ENCODE results near the gene CPNE1. TPM values are rescaled to one million over a fixed set of nuclear protein-coding genes. Genes with fewer than 3 reads are reported as not detected.
"Not testable (repeated sequence)": the region's sequence is repeated elsewhere in the genome, so short reads cannot be mapped to it uniquely, and the experiment has no call there.

The CPNE1 gene
- total and polyA plus RNA-seq, 11 donors = 25.7 to 75.6 (median 56.0) TPM

DNA sequence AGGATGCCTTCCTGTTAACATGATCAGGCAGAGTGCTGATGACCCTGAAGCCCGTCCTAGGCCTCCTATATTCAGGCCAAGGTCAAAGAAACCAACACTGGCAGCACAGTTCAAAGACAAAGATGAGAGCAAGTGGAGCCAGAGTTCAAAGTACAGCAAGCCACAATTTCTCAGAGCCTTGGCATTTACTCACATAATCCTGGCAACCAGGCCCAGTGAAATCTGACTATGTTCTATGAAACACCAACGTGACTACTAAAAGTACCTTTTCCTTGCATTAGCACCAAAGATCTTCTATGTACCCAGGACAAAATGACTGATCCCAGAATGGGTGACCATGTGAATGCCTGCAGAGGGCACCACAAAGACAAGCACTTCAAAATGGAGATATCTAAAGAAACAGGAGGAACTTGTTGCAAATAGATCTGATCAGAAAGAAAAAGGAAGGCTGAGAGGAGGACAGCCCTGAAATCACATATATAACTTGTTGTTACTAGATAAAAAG is 30.6 kb upstream of the CPNE1 start:
- intact Hi-C loops (cut with DNase I) = loop anchor here in 3 of 10 donors (5.0 to 10.0 kb wide), 5 partner anchors 47 to 233 kb away; partner anchors contain the start of gene RBM39 (in 1 of the 3)
- TF ChIP-seq, protein P1, sequence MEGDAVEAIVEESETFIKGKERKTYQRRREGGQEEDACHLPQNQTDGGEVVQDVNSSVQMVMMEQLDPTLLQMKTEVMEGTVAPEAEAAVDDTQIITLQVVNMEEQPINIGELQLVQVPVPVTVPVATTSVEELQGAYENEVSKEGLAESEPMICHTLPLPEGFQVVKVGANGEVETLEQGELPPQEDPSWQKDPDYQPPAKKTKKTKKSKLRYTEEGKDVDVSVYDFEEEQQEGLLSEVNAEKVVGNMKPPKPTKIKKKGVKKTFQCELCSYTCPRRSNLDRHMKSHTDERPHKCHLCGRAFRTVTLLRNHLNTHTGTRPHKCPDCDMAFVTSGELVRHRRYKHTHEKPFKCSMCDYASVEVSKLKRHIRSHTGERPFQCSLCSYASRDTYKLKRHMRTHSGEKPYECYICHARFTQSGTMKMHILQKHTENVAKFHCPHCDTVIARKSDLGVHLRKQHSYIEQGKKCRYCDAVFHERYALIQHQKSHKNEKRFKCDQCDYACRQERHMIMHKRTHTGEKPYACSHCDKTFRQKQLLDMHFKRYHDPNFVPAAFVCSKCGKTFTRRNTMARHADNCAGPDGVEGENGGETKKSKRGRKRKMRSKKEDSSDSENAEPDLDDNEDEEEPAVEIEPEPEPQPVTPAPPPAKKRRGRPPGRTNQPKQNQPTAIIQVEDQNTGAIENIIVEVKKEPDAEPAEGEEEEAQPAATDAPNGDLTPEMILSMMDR (IDR thresholded peaks at IDR 0.05) = no peak
- no peak for TF ChIP-seq POLR2A (IDR thresholded peaks at IDR 0.05)
- 73 to 83% (median 80%) methylated on average over 2 of the region's 2 CpGs for WGBS, 4 donors
- no peak for ATAC-seq
- H3K4me1 ChIP-seq = peaks cover 4 to 22% (median 15%) of the 10 kb centered on the region in 12 donors
- H3K9me3 ChIP-seq = no peaks in the 10 kb centered on the region
- no peak for DNase-seq
- H3K27me3 ChIP-seq = no peaks in the 10 kb centered on the region
- H3K27ac ChIP-seq = no peak overlapping the region
- no peak overlapping the region for H3K4me3 ChIP-seq
- H3K36me3 ChIP-seq = peaks cover 0 to 67% (median 61%) of the 10 kb centered on the region in 9 donors

DNA sequence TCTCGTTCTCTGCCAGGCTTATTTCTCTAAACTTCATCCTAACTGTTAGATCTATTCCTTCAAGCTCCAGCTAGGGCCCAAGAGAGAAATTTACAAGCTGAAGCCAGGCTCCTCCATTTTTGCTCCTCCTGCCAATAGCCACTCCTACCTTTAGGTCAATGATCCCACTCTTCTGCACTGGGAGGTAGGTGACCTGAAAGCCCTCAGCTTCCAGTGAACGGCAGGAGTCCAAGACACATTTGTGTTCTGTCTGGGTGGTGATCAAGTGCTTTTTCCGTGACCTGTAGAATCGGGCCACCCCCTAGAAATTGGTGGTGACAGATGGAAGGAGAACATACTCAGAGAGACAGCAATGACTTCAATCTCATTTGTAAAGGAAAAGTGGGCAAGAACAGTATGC is 25.6 kb upstream of the CPNE1 start:
- WGBS, 4 donors = 64 to 79% (median 76%) methylated on average over 4 of the region's 4 CpGs
- no peaks in the 10 kb centered on the region for H3K27me3 ChIP-seq
- H3K4me3 ChIP-seq = no peak overlapping the region
- H3K27ac ChIP-seq = no peak overlapping the region
- intact Hi-C loops (cut with DNase I) = loop anchor here in 1 of 10 donors (10.0 kb wide), 2 partner anchors 175 to 195 kb away; no protein-coding TSS in a partner anchor
- TF ChIP-seq, protein P1 (IDR thresholded peaks at IDR 0.05) = no peak
- TF ChIP-seq POLR2A (IDR thresholded peaks at IDR 0.05) = no peak
- DNase-seq (no peak), ATAC-seq (no peak)
- H3K9me3 ChIP-seq = no peaks in the 10 kb centered on the region
- peaks cover 0 to 100% (median 93%) of the 10 kb centered on the region in 9 donors for H3K36me3 ChIP-seq
- H3K4me1 ChIP-seq = no peaks in the 10 kb centered on the region

DNA sequence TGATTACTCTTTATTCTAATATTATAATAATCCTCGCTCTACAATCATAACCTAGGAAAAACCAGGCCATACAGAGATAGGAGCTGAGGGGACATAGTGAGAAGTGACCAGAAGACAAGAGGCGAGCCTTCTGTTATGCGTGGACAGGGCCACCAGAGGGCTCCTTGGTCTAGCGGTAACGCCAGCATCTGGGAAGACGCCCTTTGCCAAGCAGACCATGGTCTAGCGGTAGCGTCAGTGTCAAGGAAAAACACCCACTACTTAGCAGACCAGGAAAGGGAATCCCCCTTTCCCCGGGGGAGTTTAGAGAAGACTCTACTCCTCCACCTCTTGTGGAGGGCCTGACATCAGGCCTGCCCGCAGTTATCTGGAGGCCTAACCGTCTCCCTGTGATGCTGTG is 22.2 kb upstream of the CPNE1 start:
- ATAC-seq, DNase-seq: not testable (repeated sequence)

DNA sequence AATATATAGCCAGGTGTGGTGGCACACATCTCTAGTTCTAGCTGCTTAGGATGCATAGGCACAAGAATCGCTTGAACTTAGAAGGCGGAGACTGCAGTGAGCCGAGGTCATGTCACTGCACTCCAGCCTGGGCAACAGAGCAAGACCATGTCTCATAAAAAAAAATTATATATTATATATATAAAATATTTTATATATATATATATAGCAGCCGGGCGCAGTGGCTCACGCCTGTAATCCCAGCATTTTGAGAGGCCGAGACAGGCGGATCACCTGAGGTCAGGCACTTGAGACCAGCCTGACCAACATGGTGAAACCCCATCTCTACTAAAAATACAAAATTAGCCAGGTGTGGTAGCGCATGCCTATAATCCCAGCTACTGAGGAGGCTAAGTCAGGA is 20.7 kb upstream of the CPNE1 start:
- DNase-seq; ATAC-seq; H3K27me3 ChIP-seq; H3K9me3 ChIP-seq; intact Hi-C loops (cut with DNase I); H3K4me1 ChIP-seq; H3K27ac ChIP-seq; H3K4me3 ChIP-seq: not testable (repeated sequence)
- H3K36me3 ChIP-seq = peaks cover 0 to 87% (median 70%) of the 10 kb centered on the region in 9 donors
- WGBS, 4 donors = 90 to 99% (median 96%) methylated on average over 9 of the region's 9 CpGs

More for the DNA sequence above, 22.2 kb upstream of the CPNE1 start:
- H3K36me3 ChIP-seq = peaks cover 0 to 86% (median 73%) of the 10 kb centered on the region in 9 donors
- H3K4me1 ChIP-seq; H3K4me3 ChIP-seq; H3K9me3 ChIP-seq; H3K27me3 ChIP-seq; intact Hi-C loops (cut with DNase I); H3K27ac ChIP-seq: not testable (repeated sequence)
- 90 to 93% (median 92%) methylated on average over 11 of the region's 11 CpGs for WGBS, 4 donors
- TF ChIP-seq, protein P1 (IDR thresholded peaks at IDR 0.05) = peak in 4 of 12 donors; percentile 8 to 22 (median 14)

DNA sequence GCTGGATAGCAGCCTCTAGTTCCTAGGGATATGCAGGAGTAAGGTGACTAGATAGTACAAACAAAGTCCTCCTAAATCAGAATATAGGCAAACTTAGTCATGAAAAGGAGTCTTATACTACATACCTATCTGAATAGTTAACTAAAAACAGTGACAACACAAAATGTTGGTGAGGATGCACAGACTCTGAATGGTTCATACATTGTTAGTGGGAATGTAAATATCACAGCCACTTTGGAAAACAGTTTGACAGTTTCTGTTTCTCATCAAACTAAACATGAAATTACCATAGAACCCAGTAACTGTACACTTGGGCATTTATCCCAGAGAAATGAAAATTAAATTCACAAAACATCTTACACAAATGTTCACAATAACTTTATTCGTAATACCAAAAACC is 17.3 kb upstream of the CPNE1 start:
- Histone ChIP-seq H3K4me1 (peaks cover 0 to 7% (median 0%) of the 10 kb centered on the region in 12 donors), H3K4me3 (no peak overlapping the region), H3K27ac (peak overlapping the region in 1 of 12 donors; percentile 40), H3K36me3 (peaks cover 0 to 85% (median 65%) of the 10 kb centered on the region in 9 donors), H3K27me3 (no peaks in the 10 kb centered on the region), H3K9me3 (no peaks in the 10 kb centered on the region)
- no peak for DNase-seq
- TF ChIP-seq POLR2A (IDR thresholded peaks at IDR 0.05) = no peak
- TF ChIP-seq, protein P1 (IDR thresholded peaks at IDR 0.05) = no peak
- intact Hi-C loops (cut with DNase I) = no loop called here
- 95 to 99% (median 96%) methylated on average over 1 of the region's 1 CpG for WGBS, 4 donors
- no peak for ATAC-seq
